HG02870 (cell line): ENCODE measurements around the gene RYR1.
"Not testable (repeated sequence)": the region's sequence is repeated elsewhere in the genome, so short reads cannot be mapped to it uniquely, and the experiment has no call there.

Source experiments
- ATAC-seq: cut with Tn5 transposase; IDR thresholded peaks from one replicate; pipeline ENCODE4 v1.9.1; 2021; ENCODE audit warnings: mild to moderate bottlenecking, moderate library complexity; ENCODE audit not compliant: unreplicated experiment

RYR1 gene

GRCh38 chr19:38512277-38512676 is 78.8 kb downstream of the RYR1 start:
- ATAC-seq: no peak

DNA sequence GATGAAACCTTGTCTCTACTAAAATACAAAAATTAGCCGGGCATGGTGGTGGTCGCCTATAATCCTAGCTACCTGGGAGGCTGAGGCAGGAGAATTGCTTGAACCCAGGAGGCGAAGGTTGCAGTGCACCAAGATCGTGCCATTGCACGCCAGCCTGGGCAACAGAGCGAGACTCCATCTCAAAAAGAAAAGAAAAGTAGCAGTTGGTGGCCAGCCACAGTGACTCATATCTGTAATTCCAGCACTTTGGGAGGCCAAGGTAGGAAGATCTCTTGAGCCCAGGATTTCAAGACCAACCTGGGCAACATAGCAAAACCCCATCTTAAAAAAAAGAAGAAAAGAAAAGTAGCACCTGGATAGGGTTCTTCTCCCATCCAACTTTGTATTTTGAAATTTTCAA is 79.7 kb downstream of the RYR1 start:
- not testable (repeated sequence) for ATAC-seq

GRCh38 chr19:38513762-38514167 is 80.3 kb downstream of the RYR1 start:
- no peak for ATAC-seq

DNA sequence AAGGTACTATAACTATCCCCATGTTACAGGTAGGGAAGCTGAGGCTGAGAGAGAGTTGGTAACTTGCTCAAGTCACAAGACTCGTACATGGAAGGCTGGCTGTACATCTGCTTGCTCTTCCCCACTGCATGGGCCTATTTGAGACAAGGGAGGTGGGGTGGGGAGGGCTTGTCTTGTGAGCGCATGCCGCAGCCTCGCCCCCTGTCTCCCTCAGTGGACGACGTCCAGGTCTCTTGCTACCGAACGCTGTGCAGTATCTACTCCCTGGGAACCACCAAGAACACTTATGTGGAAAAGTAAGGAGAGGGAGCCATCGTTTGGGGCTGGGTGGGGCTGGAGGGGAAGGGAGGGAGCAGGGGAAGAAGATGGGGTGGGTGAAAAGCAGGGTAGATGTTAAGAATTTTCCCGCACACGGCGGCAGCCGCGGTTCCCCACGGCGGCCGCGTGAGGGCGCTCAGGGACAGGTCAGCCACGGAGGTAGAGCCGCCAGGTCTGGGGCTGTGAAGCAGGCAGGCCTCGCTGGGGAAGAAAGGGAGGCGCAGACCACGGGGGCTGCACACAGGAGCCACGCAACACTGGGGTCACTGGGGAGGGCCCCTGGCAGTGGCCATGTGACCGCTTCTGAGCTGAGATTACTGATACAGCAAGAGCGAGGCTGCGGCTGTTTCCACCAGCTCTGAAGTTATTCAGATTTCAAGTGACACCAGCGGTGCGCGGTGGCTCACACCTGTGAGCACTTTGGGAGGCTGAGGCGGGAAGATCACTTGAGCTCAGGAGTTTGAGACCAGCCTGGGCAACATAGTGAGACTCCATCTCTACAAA is 81.5 kb downstream of the RYR1 start:
- ATAC-seq: no peak

DNA sequence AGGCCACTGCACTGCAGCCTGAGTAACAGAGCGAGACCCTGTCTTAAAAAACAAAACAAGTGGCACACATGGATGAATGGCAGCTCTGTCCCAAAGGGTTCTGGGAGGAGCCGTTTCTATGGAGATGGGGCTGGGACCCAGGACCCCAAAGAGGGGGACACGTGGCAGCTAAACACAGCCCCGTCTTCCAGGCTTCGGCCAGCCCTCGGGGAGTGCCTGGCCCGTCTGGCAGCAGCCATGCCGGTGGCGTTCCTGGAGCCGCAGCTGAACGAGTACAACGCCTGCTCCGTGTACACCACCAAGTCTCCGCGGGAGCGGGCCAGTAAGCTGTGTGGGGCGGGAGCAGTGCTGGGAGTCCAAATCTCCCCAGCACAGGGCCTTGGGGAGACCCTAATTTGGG is 82.4 kb downstream of the RYR1 start:
- no peak for ATAC-seq

DNA sequence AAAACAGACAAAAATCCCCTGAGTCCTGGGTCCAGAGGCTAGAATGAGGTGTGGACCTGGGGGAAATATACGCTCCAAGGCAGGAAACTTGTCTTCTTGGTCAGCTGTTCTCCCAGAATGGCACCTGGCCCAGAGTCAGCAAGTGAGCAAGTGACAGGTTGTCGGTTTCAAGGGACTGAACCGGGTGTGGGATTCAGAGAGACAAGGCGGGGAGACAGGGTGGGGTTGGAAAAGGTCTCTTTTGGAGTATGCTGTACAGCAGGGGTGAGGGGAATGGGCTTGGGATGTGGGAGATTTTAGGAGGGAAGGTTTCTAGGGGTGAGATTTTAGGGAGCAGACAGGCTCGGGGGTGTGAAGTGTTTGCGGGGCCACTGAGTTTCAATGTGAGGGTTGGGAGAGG is 83.3 kb downstream of the RYR1 start:
- ATAC-seq: no peak

GRCh38 chr19:38517321-38517720 is 83.8 kb downstream of the RYR1 start:
- no peak for ATAC-seq

GRCh38 chr19:38517980-38518379 is 84.5 kb downstream of the RYR1 start:
- ATAC-seq: not testable (repeated sequence)

GRCh38 chr19:38519168-38519567 is 85.7 kb downstream of the RYR1 start:
- ATAC-seq: no peak

GRCh38 chr19:38519988-38520387 is 86.5 kb downstream of the RYR1 start:
- ATAC-seq: no peak

DNA sequence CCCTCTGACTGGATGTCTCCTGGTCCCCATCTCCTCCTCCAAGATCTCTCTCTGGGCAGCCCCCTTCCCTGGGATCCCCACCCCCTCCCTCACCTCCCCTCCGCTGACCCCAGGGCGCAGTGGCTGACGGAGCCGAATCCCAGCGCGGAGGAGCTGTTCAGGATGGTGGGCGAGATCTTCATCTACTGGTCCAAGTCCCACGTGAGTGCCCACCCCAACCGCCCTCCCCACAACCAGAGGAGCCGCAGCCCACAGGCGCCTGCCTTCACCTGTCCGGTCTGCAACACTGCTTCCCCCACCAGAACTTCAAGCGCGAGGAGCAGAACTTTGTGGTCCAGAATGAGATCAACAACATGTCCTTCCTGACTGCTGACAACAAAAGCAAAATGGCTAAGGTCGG is 89.4 kb downstream of the RYR1 start:
- no peak for ATAC-seq

GRCh38 chr19:38523319-38523718 is 89.8 kb downstream of the RYR1 start:
- ATAC-seq: no peak

- no peak for ATAC-seq
Observed at GRCh38 chr19:38524369-38524768, 90.9 kb downstream of the RYR1 start.

- no peak for ATAC-seq
Observed at GRCh38 chr19:38524994-38525634, 91.6 kb downstream of the RYR1 start.

- no peak for ATAC-seq
Observed at GRCh38 chr19:38526430-38526829, 92.9 kb downstream of the RYR1 start.

GRCh38 chr19:38527466-38528136 is 94.1 kb downstream of the RYR1 start:
- no peak for ATAC-seq

DNA sequence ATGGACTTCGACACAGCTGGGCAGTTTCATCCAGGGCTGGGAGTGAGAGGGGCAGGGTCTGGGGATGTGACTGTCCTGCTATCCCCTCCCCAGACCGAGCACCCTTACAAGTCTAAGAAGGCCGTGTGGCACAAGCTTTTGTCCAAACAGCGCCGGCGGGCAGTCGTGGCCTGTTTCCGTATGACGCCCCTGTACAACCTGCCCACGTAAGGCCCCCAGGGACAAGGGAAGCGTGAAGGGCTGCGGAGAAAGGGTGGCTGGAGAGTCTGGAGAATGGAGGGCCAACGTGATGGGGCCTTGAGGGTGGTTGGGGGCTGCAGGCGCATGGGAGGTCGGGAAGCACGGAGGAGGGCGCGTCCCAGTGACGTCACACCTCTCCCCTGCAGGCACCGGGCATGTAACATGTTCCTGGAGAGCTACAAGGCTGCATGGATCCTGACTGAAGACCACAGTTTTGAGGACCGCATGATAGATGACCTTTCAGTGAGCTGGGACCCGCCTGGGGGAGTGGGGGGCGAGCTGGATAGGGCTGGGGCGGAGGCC is 94.8 kb downstream of the RYR1 start:
- ATAC-seq: no peak

DNA sequence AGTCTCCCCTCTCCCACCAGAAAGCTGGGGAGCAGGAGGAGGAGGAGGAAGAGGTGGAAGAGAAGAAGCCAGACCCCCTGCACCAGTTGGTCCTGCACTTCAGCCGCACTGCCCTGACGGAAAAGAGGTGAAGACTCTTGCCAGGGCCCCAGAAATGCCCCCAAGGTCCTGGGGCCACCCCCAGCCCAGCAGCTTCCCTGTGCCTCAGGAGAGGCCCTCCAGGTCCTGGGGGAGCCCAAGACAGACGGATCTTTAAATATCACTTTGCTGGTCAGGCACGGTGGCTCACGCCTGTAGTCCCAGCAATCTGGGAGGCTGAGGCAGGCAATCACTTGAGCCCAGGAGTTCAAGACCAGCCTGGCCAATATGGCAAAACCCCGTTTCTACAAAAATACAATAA is 95.4 kb downstream of the RYR1 start:
- no peak for ATAC-seq

- ATAC-seq: no peak
Observed at GRCh38 chr19:38531515-38531914, 98.0 kb downstream of the RYR1 start.

DNA sequence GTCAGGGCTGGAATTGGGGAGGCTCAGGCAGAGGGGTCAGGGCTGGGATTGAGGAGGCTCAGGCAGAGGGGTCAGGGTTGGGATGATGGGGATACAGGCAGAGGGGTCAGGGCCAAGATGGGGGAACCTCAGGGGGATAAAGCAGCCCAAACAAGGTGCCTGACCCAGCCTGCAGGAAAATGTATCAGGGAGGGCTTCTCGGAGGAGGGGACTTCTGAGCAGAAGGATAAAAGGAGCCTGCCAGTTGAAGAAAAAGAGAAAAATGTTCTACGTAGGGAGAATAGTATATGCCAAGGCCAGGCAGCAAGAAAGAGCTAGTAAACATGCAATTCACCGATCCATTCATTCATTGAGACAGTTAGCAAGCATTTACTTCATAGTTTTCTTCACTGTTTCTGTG is 99.4 kb downstream of the RYR1 start:
- ATAC-seq: no peak

GRCh38 chr19:38534574-38534973 is 101.1 kb downstream of the RYR1 start:
- no peak for ATAC-seq

DNA sequence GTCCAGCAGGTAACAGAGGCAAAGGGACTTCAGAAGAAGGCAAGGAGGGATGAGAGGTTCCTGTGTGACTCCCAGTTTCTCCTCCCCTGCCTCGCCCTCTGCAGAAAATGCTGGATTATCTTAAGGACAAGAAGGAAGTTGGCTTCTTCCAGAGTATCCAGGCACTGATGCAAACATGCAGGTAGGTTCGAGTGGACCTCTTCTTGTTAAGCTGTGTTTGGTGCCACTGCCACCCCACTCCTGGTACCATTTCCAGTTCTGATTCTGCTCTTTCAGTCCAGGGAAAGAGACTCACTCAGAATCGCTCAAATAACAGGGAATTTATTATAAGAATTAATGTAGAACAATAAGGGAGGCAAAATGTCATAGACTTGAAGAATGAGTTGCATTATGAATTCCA is 101.7 kb downstream of the RYR1 start:
- ATAC-seq: no peak
